ENCODE measurements around the gene DPF3. TPM values are rescaled to one million over a fixed set of nuclear protein-coding genes. Genes with fewer than 3 reads are reported as not detected.

DPF3 gene
- total RNA-seq, 4 donors from 2014 or later: 1.1 to 4.7 (median 1.8) TPM

GRCh38 chr14:72633551-72633950 is 260.4 kb downstream of the DPF3 start:
- peak in 1 of 2 donors; percentile 28 for DNase-seq (ENCODE audit: low spot score in 2 of 2)
- intact Hi-C loops (cut with DNase I; ENCODE audit: low total_unique reads): no loop called here
- TF ChIP-seq POLR2A (IDR thresholded peaks at IDR 0.05) (no peak), CTCF (IDR thresholded peaks at IDR 0.05) (no peak)
- no peak overlapping the region for H3K4me3 ChIP-seq (ENCODE audit: low read depth, poor library complexity, severe bottlenecking)
- WGBS, 2 donors: 21 to 31% methylated on average over 5 of the region's 5 CpGs

- WGBS, 2 donors: 60 to 73% methylated on average over 1 of the region's 1 CpG
- H3K4me3 ChIP-seq (ENCODE audit: low read depth, poor library complexity, severe bottlenecking): no peak overlapping the region
Observed at GRCh38 chr14:72632727-72633126, 261.2 kb downstream of the DPF3 start.

GRCh38 chr14:72631401-72631800 is 262.5 kb downstream of the DPF3 start:
- H3K4me3 ChIP-seq (ENCODE audit: low read depth, poor library complexity, severe bottlenecking): no peak overlapping the region
- 88 to 96% methylated on average over 1 of the region's 1 CpG for WGBS, 2 donors
- peak in 1 of 2 donors; percentile 61 for DNase-seq (ENCODE audit: low spot score in 2 of 2)
- no peak for TF ChIP-seq CTCF (IDR thresholded peaks at IDR 0.05)
- TF ChIP-seq POLR2A (IDR thresholded peaks at IDR 0.05): no peak
- intact Hi-C loops (cut with DNase I; ENCODE audit: low total_unique reads): no loop called here

More at GRCh38 chr14:72632727-72633126, 261.2 kb downstream of the DPF3 start:
- intact Hi-C loops (cut with DNase I; ENCODE audit: low total_unique reads): no loop called here
- DNase-seq (ENCODE audit: low spot score in 2 of 2): no peak
- TF ChIP-seq POLR2A (IDR thresholded peaks at IDR 0.05) (no peak), CTCF (IDR thresholded peaks at IDR 0.05) (no peak)

GRCh38 chr14:72630374-72630773 is 263.5 kb downstream of the DPF3 start:
- WGBS, 2 donors: 82 to 91% methylated on average over 4 of the region's 4 CpGs
- intact Hi-C loops (cut with DNase I; ENCODE audit: low total_unique reads): no loop called here
- no peak for DNase-seq (ENCODE audit: low spot score in 2 of 2)
- TF ChIP-seq POLR2A (IDR thresholded peaks at IDR 0.05) (no peak), CTCF (IDR thresholded peaks at IDR 0.05) (no peak)
- H3K4me3 ChIP-seq (ENCODE audit: low read depth, poor library complexity, severe bottlenecking): no peak overlapping the region

GRCh38 chr14:72629534-72629933 is 264.4 kb downstream of the DPF3 start:
- DNase-seq (ENCODE audit: low spot score in 2 of 2): peak in 1 of 2 donors; percentile 43
- TF ChIP-seq CTCF (IDR thresholded peaks at IDR 0.05) (no peak), POLR2A (IDR thresholded peaks at IDR 0.05) (no peak)
- intact Hi-C loops (cut with DNase I; ENCODE audit: low total_unique reads): no loop called here
- H3K4me3 ChIP-seq (ENCODE audit: low read depth, poor library complexity, severe bottlenecking): no peak overlapping the region
- 82 to 94% methylated on average over 2 of the region's 2 CpGs for WGBS, 2 donors

- intact Hi-C loops (cut with DNase I; ENCODE audit: low total_unique reads): no loop called here
- no peak overlapping the region for H3K4me3 ChIP-seq (ENCODE audit: low read depth, poor library complexity, severe bottlenecking)
- TF ChIP-seq CTCF (IDR thresholded peaks at IDR 0.05): no peak
- WGBS, 2 donors: 95 to 96% methylated on average over 2 of the region's 2 CpGs
- DNase-seq (ENCODE audit: low spot score in 2 of 2): no peak
Observed at GRCh38 chr14:72625689-72626088, 268.2 kb downstream of the DPF3 start.

Measured in lower leg skin (tissue), 4 donors.